Measurements from ENCODE around the gene PTX3.

Gene PTX3

DNA sequence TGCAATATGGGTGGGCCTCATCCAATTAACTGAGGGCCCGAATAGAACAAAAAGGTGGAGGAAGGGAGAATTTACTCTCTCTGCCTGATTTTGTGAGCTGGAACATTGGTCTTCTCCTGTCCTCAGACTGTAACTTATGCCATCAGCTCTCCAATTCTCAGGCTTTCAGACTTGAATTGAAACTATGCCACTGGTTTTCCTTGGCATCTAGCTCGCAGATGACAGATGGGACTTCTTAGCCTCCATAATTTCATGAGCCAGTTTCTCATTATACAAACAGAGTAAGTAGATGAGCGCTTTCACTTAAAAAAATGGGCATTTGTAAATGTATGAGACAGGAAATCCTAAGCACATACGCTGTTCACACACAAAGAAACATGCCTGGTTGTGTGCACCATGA, 8.7 kb upstream of the PTX3 start:
- DNase-seq = no peak

DNA sequence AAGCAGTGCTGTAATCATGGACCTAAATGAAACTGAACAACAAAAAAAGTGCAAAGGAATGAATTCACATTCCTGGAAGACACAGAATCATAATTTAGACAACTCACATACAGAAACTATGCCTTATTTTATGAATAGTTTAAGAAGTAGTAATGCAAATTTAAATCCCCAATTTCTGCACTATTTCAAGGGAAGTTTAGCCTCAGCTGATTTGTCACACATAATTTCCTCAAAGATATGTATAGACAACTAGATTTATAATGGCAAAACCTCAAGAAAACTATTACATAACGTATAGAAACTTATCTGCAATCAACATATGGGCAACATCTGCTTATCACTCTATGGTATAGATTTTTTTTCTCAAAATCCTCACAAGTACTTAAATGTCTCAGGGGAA, 7.8 kb upstream of the PTX3 start:
- DNase-seq = no peak

DNA sequence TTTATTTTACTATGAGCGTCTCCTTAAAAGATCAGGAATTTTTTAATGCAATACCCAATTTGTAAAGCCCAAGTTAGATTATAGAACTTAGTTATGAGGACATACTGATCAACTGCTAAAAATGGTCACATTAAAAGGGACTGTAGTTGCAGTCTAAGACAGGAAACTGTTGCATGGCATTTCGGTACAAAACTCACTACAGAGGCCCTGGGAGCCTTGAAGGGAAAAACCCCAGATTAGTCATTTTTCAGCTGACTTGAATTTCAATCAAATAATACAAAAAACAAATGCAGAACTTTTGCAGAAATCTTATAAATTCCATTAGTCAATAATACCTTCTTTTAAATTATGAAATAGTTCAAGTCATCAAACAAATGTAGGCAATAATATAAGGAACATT, 6.9 kb upstream of the PTX3 start:
- DNase-seq = no peak

DNA sequence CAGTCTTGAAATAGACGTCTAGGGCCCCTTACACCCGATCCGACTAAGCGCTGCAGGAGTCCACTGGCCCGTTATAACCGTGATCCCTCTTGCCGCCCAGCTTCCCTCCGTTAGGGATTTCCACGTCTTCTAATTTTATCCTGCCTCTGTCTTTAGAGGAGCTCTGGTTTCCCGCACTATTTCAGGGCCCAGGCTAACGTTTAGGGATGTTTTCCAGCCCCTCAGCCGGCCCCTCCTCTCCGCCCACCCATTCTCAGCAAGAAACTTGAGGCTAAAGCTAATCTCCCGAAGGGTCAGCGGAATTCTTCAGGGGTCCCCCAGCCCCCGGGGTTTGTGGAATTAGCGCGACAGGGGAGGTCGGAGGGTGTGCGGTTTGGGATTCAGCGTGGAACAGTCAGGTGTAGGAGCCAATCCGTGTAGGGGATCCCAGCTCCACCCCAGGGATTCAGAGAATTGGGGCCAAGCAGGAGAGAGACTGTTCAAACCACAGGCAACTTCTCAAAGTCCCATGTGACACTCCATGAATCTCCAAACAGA, 1.6 kb downstream of the PTX3 start:
- no peak for DNase-seq

DNA sequence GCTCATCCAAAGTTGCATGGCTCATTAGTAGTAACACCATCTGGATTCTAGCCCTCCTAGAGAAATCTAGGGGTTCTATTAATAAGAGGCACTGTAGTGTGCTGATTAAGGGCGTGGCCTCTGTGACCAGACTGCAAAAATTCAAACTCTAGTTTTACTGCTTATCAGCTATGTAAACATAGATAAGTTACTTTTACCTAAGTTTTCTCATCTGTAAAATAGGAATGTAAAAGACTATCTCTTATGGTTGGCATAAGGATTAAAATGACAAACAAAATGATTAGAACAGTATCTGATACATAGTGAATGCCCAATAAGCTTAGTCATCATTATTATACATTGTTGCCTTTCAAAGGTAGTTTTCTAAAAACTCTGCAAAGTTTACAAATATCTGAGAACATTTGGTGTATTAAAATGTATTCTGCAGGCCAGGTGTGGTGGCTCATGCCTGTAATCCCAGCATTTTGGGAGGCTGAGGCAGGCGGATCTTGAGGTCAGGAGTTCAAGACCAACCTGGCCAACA, 4.5 kb downstream of the PTX3 start:
- no peak for DNase-seq

DNA sequence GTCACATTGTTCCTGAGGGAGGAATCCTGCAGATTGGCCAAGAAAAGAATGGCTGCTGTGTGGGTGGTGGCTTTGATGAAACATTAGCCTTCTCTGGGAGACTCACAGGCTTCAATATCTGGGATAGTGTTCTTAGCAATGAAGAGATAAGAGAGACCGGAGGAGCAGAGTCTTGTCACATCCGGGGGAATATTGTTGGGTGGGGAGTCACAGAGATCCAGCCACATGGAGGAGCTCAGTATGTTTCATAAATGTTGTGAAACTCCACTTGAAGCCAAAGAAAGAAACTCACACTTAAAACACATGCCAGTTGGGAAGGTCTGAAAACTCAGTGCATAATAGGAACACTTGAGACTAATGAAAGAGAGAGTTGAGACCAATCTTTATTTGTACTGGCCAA, 6.1 kb downstream of the PTX3 start:
- no peak for DNase-seq

DNA sequence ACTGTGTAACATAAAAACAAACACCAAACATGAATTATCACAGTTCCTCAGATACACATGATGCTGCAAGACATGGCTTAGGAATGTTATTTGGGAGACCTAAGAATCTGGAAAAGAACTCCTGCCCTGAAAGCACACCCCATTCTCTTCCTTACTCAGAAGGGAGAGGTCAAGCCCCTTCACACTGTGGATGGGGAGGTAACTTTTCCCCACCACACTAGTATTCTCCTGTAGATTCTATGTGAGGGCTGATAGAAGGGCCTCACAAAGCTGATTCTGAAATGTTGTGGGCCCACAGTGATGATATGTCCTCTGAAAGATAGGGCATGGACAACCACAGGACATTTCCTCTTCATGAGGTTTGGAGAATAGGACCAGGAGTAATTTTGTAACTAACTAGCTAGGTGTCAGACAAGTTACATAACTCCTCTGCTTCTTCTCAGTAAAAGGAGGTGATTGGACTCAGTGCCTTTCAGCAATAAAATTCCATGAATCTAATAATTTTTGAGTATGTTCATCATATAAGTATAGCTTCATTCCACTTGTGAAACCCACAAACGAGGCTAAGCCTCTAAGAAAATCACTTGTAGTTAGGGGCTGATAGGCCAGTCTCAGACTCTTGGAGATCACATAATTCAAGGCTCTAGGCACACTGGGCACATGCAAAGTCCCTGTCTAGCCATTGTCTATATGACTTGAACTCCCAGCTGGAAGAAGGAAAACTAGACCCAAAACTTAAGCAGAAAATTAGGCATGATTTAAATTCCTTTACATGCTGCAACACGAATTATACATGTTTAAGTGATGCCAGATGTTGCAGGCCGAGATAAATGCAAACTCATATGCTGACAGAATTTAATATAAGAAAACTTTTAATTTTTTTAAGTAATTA, 7.5 kb downstream of the PTX3 start:
- no peak for DNase-seq

DNA sequence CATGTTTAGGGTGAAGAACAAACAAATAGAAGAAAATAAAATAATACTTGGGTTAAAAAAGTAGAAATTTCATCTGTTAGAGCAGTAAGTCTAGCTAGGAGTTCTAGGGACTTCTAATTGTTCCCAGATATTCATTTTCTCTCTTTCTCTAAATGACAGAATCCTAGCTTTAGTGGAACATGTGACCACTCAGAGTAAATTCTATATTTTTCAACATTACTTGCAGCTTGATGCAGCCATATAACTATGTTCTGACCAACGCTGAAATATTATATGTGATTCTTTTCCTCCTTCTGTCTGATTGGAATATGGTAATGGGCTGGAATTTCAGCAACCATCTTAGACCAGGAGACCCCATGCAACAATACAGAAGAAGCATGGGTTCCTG, 8.1 kb downstream of the PTX3 start:
- DNase-seq = no peak

DNA sequence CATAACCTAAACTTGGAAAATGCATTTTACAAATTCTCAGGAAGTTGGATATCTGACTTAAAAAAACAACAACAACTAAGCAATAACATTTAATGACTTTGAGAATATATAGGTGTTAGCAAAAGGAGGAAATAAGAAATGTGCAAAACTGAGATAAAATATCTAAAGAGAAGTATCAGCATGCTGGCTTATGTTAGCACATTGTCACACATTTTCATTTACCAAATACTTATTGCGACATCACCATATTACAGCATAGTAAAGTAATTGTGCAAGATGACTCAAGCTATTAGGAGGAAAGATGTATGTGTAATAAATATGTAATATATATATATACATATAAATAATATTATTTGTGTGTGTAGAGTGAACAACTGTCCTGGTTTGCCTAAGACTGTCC, 9.2 kb downstream of the PTX3 start:
- DNase-seq = no peak

DNA sequence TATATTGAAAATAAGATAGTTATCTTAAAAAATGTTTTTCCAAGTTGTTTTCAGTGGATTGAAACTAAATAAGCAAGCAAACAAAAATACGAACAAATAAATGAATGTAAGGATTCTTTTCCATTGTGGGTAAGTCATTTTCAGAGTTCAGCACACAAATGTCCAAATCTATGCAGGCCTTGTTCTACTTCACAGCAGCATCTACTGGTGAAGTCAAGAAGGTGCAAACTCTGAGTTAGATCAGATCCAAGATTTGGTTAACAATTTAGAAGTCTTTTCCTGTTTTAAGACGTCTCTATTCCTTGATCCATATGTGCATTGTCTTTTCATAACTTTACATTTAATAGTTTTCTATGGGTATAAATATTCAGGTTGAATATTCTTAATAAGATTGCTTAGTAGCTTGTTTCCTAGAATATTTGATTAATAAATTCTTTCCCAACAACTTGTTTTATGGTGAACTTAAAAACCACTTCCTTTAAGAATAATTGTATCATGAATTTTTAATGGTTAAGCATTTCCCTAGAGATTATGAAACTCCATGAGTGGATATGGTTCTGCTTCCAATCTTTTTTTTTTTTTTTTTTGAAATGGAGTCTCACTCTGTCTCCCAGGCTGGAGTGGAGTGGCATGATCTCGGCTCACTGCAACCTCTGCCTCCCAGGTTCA, 10.5 kb downstream of the PTX3 start:
- no peak for DNase-seq

DNA sequence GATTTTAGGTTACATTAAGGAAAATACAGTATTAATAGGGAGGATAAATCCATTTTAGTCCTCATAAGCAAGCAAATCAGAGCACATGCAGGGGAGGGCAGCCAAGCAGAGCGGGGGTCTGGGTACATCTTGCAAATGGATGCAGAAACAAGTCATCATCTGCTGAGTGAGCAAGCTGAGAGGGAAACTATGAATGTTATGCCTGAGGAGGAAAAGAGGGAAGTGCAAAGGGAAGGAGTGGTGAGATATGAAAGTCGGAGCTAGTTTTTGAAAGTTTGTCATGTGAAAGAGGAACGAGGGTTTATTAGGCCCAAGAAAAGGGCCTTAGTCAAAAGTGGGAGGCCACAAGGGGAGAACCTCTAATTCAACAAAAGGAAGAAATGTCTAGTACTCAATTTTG, 15.4 kb downstream of the PTX3 start:
- DNase-seq = no peak

DNA sequence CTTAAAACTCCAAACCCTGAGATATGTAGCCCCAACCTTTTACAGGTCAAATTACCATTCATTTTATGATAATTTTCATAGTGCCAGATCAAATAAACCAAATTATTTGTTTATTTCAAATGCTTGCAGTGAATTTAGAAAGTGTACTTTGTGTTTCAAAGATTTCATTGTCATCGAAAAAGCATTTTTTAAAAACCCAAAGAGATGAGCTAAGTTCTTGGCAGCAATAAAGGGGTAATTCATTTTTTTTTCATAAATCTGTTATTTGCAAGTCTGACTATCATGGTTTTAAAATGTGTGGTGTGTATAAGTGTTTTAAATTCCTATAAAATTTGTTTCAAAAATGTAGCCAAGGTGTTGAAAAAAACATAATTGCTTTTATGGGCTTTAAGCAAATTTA, 17.2 kb downstream of the PTX3 start:
- DNase-seq = no peak

DNA sequence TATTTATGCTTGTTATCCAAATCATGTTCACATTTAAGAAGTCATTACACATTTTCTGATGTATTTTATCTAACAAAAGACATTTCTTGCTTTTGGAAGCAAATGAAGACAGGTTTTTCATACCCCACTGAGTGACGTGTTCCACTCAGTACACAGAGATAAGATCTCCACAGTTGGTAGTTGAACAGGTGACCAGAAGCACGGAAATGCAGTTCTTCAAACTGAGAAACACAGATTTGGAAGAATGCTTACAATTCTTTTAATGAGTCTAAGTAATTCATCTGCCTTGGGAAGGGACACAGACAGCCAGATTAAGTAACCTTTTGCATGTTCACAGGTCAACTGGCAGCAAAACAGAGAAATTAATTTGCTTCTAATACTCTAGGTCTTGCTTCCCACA, 23.1 kb downstream of the PTX3 start:
- DNase-seq = no peak

DNA sequence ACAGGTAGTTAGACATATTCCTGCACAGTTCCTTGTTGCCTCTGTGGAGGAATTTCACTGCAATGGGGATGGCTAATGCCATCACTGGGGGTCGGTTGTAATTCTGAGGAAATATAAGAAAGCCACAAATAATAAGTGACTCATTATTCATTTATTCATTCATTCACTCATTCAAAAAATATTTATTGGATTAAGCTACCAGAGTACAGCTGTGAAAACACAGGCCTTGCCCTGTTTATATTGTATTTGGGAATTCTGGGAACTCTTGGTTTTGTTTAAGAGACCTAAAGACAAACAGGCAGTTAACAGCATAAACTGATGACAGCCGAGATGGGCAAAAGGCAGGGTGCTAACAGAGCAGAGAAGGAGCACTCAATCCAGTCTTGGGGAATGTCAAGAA, 23.6 kb downstream of the PTX3 start:
- DNase-seq = no peak

DNA sequence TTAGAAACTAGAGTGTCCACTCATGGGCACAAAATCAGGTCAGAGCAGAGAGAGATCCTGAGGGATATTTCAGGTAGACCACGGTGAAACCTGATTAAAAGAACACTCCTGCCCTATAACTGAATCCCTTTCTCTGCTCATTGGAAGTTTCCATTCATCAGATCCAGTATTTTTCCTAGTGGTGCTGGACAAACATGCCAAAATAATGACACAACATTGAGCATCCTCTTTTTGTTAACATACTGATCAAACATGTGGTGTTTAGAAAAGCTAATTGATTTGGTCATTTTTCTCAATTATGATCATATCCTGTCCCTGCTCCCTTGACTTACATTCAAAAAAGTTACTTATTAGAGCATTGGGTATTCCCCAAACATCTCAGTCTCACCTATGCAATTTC, 27.2 kb downstream of the PTX3 start:
- no peak for DNase-seq

DNA sequence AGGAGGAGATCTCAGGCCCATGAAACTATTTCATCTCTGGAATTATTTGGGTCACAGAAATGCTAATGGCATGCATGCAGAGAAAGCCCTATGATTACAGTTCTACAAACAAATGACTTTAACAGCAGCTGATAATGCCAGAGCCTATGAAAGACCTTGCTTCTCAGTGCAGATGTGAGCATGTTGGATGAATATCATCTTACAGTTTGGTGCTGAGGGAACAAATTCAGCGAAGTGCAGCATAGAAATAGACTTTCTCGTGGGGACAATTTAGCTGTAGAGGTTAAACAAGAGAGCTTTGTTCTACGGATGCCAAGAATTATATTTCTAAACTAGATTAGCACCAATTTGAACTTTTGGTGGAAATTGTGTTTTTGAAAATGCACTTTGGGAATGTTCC, 27.7 kb downstream of the PTX3 start:
- DNase-seq = no peak

DNA sequence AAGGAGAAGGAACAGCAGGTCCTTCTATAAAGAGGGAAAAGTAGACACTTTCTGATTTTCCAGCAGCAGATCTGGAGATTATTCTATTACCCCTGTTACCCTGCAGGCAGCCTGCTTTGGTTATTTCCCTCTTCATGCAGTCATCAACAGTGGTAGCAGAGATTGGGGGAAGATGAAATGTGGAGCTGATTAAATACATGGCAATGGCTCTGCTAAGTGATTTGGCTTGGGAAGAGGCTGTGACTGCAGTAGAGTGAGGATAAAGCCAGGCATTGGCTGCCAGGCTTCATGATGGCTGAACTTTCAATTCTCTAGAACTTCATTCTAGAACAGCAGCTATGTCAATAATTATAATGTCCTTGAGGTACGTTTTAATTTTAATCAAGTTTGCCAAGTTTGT, 29.1 kb downstream of the PTX3 start:
- DNase-seq = no peak

DNA sequence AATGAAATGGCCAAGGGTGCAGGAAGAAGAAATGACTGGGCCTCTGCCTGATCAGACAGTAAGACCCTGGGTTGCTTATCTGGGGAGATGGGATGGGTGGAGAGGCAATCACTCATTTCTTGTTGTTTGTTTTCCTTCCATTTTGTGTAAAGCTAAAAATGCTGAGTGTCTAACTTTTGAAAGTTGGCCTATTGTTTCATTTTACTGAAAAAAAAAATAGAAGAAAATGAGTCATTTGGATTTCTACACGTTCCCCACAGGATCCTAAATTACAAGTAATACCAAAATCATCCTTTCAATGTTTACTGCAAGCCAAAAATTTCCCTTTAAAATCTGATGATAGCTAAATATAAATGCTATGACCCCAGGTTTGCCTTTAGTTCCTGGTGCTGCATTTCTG, 30.6 kb downstream of the PTX3 start:
- no peak for DNase-seq

DNA sequence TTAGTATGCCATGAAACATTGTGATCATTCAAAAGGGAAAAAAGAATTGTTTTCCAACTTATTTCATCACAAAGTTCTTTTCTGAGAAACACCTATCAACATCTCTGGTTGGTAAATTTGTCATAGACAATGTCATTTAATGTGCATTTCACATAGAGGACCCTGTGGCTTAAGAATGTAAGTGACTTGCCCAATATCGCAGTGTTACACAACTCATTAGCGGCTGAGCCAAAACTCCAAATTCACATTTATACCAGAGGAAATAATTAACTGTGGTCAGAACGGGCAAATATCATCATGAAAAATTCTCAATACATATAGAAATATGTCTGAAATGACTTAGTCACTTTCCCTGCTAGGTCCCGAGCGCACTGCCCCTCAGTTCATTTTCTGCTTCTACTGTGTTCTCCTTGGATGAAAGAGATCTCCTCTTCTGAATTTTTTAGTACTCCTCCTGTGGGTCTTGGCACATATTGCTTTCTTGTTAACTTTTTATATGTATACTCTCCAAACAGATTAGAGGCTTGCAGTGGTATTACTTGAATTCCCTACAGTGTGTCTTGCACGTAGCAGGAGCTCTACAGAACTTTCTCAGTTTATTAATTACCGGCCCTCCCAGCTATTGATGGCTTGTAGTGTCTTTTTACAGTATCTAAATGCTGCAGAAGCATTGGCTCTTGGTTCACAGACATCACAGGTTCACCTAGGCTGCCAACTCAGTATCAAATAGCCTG, 33.1 kb downstream of the PTX3 start:
- no peak for DNase-seq

DNA sequence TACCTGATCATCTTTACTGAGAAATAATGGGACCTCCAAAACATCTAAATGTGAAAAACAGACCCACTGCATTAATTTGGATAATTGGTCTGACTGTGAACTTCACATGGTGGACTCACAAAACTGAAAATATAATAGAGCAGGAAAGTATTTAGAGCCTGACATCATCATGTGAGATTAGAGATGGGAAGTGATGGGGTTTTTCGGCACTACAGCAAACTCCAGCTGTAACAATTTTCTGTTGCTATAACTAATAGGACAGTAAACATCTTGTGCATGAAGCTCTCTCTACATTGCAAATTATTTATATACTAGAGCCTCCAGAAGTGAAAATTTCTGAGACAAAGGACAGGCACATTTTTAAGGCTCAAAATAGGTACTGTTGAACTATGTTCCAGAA, 34.4 kb downstream of the PTX3 start:
- DNase-seq = no peak

DNA sequence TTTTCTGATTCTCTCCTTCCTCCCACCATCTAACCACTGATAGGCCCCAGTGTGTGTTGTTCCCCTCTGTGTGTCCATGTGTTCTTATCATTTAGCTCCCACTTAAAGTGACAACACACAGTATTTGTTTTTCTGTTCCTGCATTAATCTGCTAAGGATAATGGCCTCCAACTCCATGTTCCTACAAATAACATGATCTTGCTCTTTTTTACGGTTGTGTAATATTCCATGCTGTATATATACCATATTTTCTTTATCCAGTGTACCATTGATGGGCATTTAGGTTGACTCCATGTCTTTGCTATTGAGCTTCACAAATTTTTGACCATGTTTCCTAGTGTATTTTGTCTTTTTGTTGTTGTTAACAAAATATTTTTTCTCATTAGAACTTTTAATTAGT, 36.0 kb downstream of the PTX3 start:
- DNase-seq = no peak

DNA sequence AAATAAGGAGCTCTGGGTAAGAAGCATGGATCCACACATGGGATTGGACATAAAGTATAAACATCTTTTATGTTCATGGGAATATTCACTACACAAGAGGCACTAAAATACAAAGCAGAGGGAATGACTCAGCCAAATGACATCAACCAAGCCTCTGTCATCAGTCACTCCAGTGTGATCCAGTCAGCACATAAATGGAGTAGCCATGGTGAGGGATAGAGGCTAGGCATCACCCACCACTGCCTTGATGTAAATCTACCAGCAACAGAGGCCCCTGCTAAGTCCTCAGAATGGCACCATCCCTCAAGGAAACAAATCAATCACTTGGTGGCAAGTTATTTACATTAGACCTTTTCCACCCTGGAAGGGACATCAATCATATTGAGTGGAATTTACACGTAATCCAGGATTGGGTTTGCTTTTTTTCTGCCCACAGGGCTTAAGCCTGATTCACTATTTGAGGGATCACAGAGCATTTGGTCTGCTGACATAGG, 39.3 kb downstream of the PTX3 start:
- no peak for DNase-seq

DNA sequence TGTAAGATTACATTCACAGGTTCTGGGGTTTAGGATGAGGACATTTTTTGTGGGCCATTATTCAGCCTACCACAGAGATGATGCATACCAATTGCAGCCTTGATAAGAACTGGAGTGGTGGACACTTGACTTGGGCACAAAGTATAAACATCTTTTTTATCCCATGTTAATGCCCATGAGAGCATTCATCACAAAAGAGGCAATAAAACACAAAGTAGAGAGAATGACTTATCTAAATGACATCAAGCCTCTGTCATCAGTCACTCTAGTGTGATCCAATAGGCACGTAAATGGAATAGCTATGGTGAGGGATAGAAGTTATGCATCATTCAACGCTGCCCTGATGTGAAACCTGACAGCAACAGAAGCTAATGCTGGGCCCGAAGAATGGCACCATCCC, 40.8 kb downstream of the PTX3 start:
- DNase-seq = no peak
